Ascending aorta (tissue), 1 donor: Measurements from ENCODE around the gene FASTK. TPM values are rescaled to one million over a fixed set of nuclear protein-coding genes. Genes with fewer than 3 reads are reported as not detected.

Experiments used
- total RNA-seq: library from RNA; depleted of rRNA; stranded (reverse); fragments of >200 nt; gene quantifications from one replicate; pipeline ENCODE4 v1.1.0, GENCODE V29; 2016

FASTK gene
- total RNA-seq, 1 donor from 2014 or later, result 121 TPM

Other genes with a start within 250 kb of the FASTK start
- gene AOC1, start 228.3 kb downstream of the FASTK start, total RNA-seq, result 0.75 TPM
- gene KCNH2, start 102.5 kb downstream of the FASTK start, total RNA-seq, result not detected
- gene NOS3, start 89.8 kb downstream of the FASTK start, total RNA-seq, result 185 TPM
- gene ATG9B, start 56.3 kb downstream of the FASTK start, total RNA-seq, result not detected
- gene ABCB8, start 52.4 kb downstream of the FASTK start, total RNA-seq, result 50.8 TPM
- not detected for gene ASIC3, start 32.3 kb downstream of the FASTK start, total RNA-seq
- 15.8 TPM for gene CDK5, start 22.9 kb downstream of the FASTK start, total RNA-seq
- gene SLC4A2, start 21.2 kb downstream of the FASTK start, total RNA-seq, result 390 TPM
- gene TMUB1, start 2.7 kb upstream of the FASTK start, total RNA-seq, result 143 TPM
- 82.6 TPM for gene AGAP3, start 5.7 kb upstream of the FASTK start, total RNA-seq
- gene GBX1, start 86.9 kb upstream of the FASTK start, total RNA-seq, result not detected
- gene ASB10, start 106.4 kb upstream of the FASTK start, total RNA-seq, result not detected
- not detected for gene H2BK1, start 129.7 kb upstream of the FASTK start, total RNA-seq
- gene ABCF2, start 146.4 kb upstream of the FASTK start, total RNA-seq, result 85.3 TPM
- 40.3 TPM for gene CHPF2, start 151.7 kb upstream of the FASTK start, total RNA-seq
- 105 TPM for gene SMARCD3, start 167.9 kb upstream of the FASTK start, total RNA-seq